ENCODE measurements around the gene HS3ST5.

Gene HS3ST5

GRCh38 chr6:114194362-114195026 is 148.3 kb downstream of the HS3ST5 start:
- DNase-seq, result no peak

- no peak for DNase-seq
These were observed 155.3 kb downstream of the HS3ST5 start for GRCh38 chr6:114187563-114187962.

GRCh38 chr6:114181664-114182063 is 161.2 kb downstream of the HS3ST5 start:
- no peak for DNase-seq

GRCh38 chr6:114179411-114179810 is 163.4 kb downstream of the HS3ST5 start:
- DNase-seq, result no peak

- DNase-seq, result no peak
These were observed 166.1 kb downstream of the HS3ST5 start for GRCh38 chr6:114176726-114177125.

GRCh38 chr6:114172576-114173260 is 170.1 kb downstream of the HS3ST5 start:
- no peak for DNase-seq

GRCh38 chr6:114171473-114171872 is 171.3 kb downstream of the HS3ST5 start:
- DNase-seq, result no peak

- DNase-seq, result no peak
These were observed 171.8 kb downstream of the HS3ST5 start for GRCh38 chr6:114170958-114171387.

GRCh38 chr6:114170372-114170771 is 172.5 kb downstream of the HS3ST5 start:
- DNase-seq, result no peak

GRCh38 chr6:114169763-114170162 is 173.1 kb downstream of the HS3ST5 start:
- DNase-seq, result no peak

GRCh38 chr6:114167583-114168576 is 174.9 kb downstream of the HS3ST5 start:
- no peak for DNase-seq

GRCh38 chr6:114164207-114164606 is 178.6 kb downstream of the HS3ST5 start:
- no peak for DNase-seq

- DNase-seq, result no peak
These were observed 180.0 kb downstream of the HS3ST5 start for GRCh38 chr6:114162691-114163347.

- no peak for DNase-seq
These were observed 181.9 kb downstream of the HS3ST5 start for GRCh38 chr6:114160881-114161280.

- no peak for DNase-seq
These were observed 183.1 kb downstream of the HS3ST5 start for GRCh38 chr6:114159727-114160126.

- no peak for DNase-seq
These were observed 183.8 kb downstream of the HS3ST5 start for GRCh38 chr6:114158838-114159694.

GRCh38 chr6:114158411-114158810 is 184.4 kb downstream of the HS3ST5 start:
- DNase-seq, result no peak

GRCh38 chr6:114157848-114158247 is 185.0 kb downstream of the HS3ST5 start:
- DNase-seq, result no peak

- no peak for DNase-seq
These were observed 187.1 kb downstream of the HS3ST5 start for GRCh38 chr6:114155763-114156162.

GRCh38 chr6:114154812-114155211 is 188.0 kb downstream of the HS3ST5 start:
- DNase-seq, result no peak

- no peak for DNase-seq
These were observed 189.4 kb downstream of the HS3ST5 start for GRCh38 chr6:114153448-114153847.

All from T-helper 2 cell (primary cell).